HG03066 (cell line): ENCODE data around the gene DNAL1.

ENCODE experiments used
- ATAC-seq: cut with Tn5 transposase; IDR thresholded peaks from one replicate; pipeline ENCODE4 v1.9.1; 2021; ENCODE audit warnings: low read depth; ENCODE audit not compliant: unreplicated experiment

Gene DNAL1

GRCh38 chr14:73741876-73742519, 97.2 kb downstream of the DNAL1 start:
- ATAC-seq = no peak

GRCh38 chr14:73742520-73743238, 97.9 kb downstream of the DNAL1 start:
- ATAC-seq = no peak

GRCh38 chr14:73743431-73743931, 98.7 kb downstream of the DNAL1 start:
- peak; percentile 49 for ATAC-seq

GRCh38 chr14:73744175-73744867, 99.5 kb downstream of the DNAL1 start:
- no peak for ATAC-seq

- ATAC-seq = no peak
Measured at GRCh38 chr14:73744874-73745529, 100.2 kb downstream of the DNAL1 start.

GRCh38 chr14:73745571-73746519, 101.1 kb downstream of the DNAL1 start:
- ATAC-seq = no peak

GRCh38 chr14:73746520-73747378, 102.0 kb downstream of the DNAL1 start:
- no peak for ATAC-seq

- ATAC-seq = no peak
Measured at GRCh38 chr14:73747379-73748211, 102.8 kb downstream of the DNAL1 start.

GRCh38 chr14:73748858-73749357, 104.1 kb downstream of the DNAL1 start:
- no peak for ATAC-seq

GRCh38 chr14:73749706-73750530, 105.1 kb downstream of the DNAL1 start:
- no peak for ATAC-seq

GRCh38 chr14:73750531-73750901, 105.7 kb downstream of the DNAL1 start:
- ATAC-seq = no peak

GRCh38 chr14:73751157-73751691, 106.4 kb downstream of the DNAL1 start:
- ATAC-seq = no peak

- ATAC-seq = no peak
Measured at GRCh38 chr14:73752297-73752992, 107.7 kb downstream of the DNAL1 start.
